ENCODE data around the gene MCAT. TPM values are rescaled to one million over a fixed set of nuclear protein-coding genes. Genes with fewer than 3 reads are reported as not detected.
A peak's percentile ranks its signal among the peaks of the same experiment; 100 is the strongest.
"Not testable (repeated sequence)": the region's sequence is repeated elsewhere in the genome, so short reads cannot be mapped to it uniquely, and the experiment has no call there.

MCAT gene
- total and polyA plus RNA-seq, 2 donors, result 6.3 to 20.9 TPM

DNA sequence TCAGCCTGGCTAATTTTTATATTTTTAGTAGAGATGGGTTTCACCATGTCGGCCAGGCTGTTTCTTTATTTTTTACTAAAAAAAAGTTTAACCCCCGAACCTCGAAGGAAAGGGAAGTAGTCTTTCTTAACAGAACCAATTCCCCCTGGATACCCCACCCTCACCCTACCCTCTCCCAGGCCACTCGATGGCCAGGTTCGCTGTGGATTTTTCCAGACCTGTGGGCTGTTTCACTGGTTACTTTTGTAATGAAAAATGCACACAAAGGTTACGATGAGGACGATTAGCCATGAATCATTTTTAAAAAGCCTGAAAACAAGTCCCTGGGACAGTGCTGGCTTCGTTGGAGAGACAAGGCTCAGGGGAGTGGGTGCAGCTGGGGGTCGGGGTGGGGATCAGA lies 10.7 kb upstream of the MCAT start:
- H3K27ac ChIP-seq (ENCODE audit: low read depth), result no peak overlapping the region
- H3K36me3 ChIP-seq (ENCODE audit: insufficient read depth), result no peaks in the 10 kb centered on the region
- DNase-seq (ENCODE audit: extremely low spot score), result no peak
- H3K4me1 ChIP-seq (ENCODE audit: insufficient read depth), result no peaks in the 10 kb centered on the region
- 76% methylated on average over 9 of the region's 9 CpGs for WGBS
- no peak overlapping the region for H3K4me3 ChIP-seq (ENCODE audit: low read depth, low read length)

- Histone ChIP-seq H3K36me3 (ENCODE audit: insufficient read depth) (no peaks in the 10 kb centered on the region), H3K4me3 (ENCODE audit: low read depth, low read length) (peak overlapping the region; percentile 74), H3K4me1 (ENCODE audit: insufficient read depth) (no peaks in the 10 kb centered on the region), H3K27ac (ENCODE audit: low read depth) (peak overlapping the region; percentile 93)
- DNase-seq (ENCODE audit: extremely low spot score), result no peak
- 26% methylated on average over 22 of the region's 22 CpGs for WGBS
Observed at GRCh38 chr22:43152357-43153071, 9.3 kb upstream of the MCAT start.

DNA sequence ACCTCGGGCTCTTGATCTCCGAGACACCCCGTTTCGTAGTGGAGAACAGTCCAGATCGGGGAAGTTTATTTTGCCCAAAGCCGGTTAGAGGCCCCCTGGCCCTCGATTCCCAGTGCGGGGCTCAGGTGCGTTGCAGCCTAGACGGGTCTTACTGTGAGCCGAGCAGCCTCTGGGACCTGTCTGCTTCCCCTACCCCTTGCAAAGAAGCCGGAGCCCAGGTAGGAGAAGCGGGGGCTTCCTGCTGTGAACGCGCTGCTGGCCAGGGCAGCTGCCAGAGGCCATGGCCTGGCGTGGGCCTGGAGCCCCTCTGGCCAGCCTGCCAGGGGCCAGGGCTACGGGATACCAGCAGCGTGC lies 8.8 kb upstream of the MCAT start:
- no peaks in the 10 kb centered on the region for H3K4me1 ChIP-seq (ENCODE audit: insufficient read depth)
- 35% methylated on average over 18 of the region's 18 CpGs for WGBS

GRCh38 chr22:43151251-43152002 lies 8.2 kb upstream of the MCAT start, which contains the start of gene TSPO:
TSPO (plus strand) TSS chr22:43151559; CDS start chr22:43159239, 7,680 bp downstream.
- peak within 1 kb of the TSS; percentile 93 for H3K27ac ChIP-seq (ENCODE audit: low read depth)
- peak within 1 kb of the TSS; percentile 74 for H3K4me3 ChIP-seq (ENCODE audit: low read depth, low read length)
- 2% methylated on average over 75 of the region's 75 CpGs for WGBS
- DNase-seq (ENCODE audit: extremely low spot score), result no peak
- no peaks in the 10 kb centered on the region for H3K4me1 ChIP-seq (ENCODE audit: insufficient read depth)
- H3K36me3 ChIP-seq (ENCODE audit: insufficient read depth), result no peaks in the 10 kb centered on the region

More for the DNA sequence above, 8.8 kb upstream of the MCAT start:
- Histone ChIP-seq H3K27ac (ENCODE audit: low read depth) (peak overlapping the region; percentile 93), H3K4me3 (ENCODE audit: low read depth, low read length) (peak overlapping the region; percentile 74), H3K36me3 (ENCODE audit: insufficient read depth) (no peaks in the 10 kb centered on the region)
- no peak for DNase-seq (ENCODE audit: extremely low spot score)

DNA sequence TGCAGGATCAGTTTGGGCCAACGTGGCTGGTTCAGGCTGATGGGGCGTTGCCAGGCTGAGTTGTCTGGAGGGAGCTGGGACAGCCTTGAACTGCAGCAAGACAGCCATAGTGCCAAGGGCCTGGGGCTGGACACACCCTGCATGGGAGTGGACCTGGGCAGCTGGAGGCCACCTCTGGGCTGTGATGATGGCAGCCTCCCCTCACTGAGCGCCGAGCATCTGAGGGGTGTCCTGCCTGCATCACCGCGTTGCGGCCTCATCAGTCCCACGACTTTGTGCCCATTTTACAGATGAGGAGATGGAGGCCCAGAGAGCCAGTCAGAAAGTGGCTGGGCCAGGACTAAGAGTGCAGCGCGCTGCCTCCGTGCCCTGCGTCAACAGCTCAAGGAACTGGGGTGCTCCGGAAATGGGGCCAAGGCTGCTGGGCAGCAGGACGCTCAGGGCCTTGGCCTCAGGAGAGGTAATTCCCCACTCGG lies 7.6 kb upstream of the MCAT start:
- H3K4me1 ChIP-seq (ENCODE audit: insufficient read depth), result no peaks in the 10 kb centered on the region
- WGBS, result 77% methylated on average over 15 of the region's 15 CpGs
- peak overlapping the region; percentile 38 for H3K27ac ChIP-seq (ENCODE audit: low read depth)
- H3K36me3 ChIP-seq (ENCODE audit: insufficient read depth), result no peaks in the 10 kb centered on the region
- peak overlapping the region; percentile 74 for H3K4me3 ChIP-seq (ENCODE audit: low read depth, low read length)
- no peak for DNase-seq (ENCODE audit: extremely low spot score)

GRCh38 chr22:43148581-43148980 lies 5.4 kb upstream of the MCAT start:
- Histone ChIP-seq H3K4me1 (ENCODE audit: insufficient read depth) (no peaks in the 10 kb centered on the region), H3K36me3 (ENCODE audit: insufficient read depth) (no peaks in the 10 kb centered on the region), H3K27ac (ENCODE audit: low read depth) (no peak overlapping the region), H3K4me3 (ENCODE audit: low read depth, low read length) (no peak overlapping the region)
- WGBS, result 55% methylated on average over 6 of the region's 6 CpGs
- no peak for DNase-seq (ENCODE audit: extremely low spot score)

DNA sequence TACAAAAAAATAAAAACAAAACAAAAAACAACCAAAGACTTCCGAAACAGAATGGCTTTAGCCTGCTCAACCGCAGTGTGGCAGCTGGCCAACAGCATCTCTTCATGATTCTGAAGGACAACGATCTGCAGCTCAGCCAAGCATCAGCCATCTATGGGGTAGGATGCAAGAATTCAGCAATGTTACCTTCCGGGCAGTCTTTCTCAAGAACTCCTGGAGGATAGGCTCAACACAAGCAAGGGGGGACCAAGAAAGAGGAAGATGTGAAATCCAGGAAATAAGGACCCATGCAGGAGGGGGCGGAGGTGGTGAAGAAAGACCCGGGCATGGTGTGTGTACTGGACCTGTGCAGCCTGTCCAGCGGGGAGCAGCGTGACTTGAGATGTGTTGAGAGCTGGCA lies 4.6 kb upstream of the MCAT start:
- no peaks in the 10 kb centered on the region for H3K36me3 ChIP-seq (ENCODE audit: insufficient read depth)
- WGBS, result 66% methylated on average over 8 of the region's 8 CpGs
- no peaks in the 10 kb centered on the region for H3K4me1 ChIP-seq (ENCODE audit: insufficient read depth)
- H3K4me3 ChIP-seq (ENCODE audit: low read depth, low read length), result no peak overlapping the region
- H3K27ac ChIP-seq (ENCODE audit: low read depth), result no peak overlapping the region
- no peak for DNase-seq (ENCODE audit: extremely low spot score)

- DNase-seq (ENCODE audit: extremely low spot score); H3K4me3 ChIP-seq (ENCODE audit: low read depth, low read length); H3K4me1 ChIP-seq (ENCODE audit: insufficient read depth); H3K27ac ChIP-seq (ENCODE audit: low read depth); H3K36me3 ChIP-seq (ENCODE audit: insufficient read depth): not testable (repeated sequence)
- WGBS, result 89% methylated on average over 15 of the region's 15 CpGs
Observed at GRCh38 chr22:43146332-43146731, 3.1 kb upstream of the MCAT start.

- H3K36me3 ChIP-seq (ENCODE audit: insufficient read depth); H3K4me3 ChIP-seq (ENCODE audit: low read depth, low read length); DNase-seq (ENCODE audit: extremely low spot score); H3K4me1 ChIP-seq (ENCODE audit: insufficient read depth); H3K27ac ChIP-seq (ENCODE audit: low read depth): not testable (repeated sequence)
- WGBS, result 91% methylated on average over 8 of the region's 8 CpGs
Observed at GRCh38 chr22:43145371-43145770, 2.2 kb upstream of the MCAT start.

- DNase-seq (ENCODE audit: extremely low spot score), result no peak
- Histone ChIP-seq H3K4me3 (ENCODE audit: low read depth, low read length) (no peak overlapping the region), H3K27ac (ENCODE audit: low read depth) (no peak overlapping the region), H3K4me1 (ENCODE audit: insufficient read depth) (no peaks in the 10 kb centered on the region), H3K36me3 (ENCODE audit: insufficient read depth) (no peaks in the 10 kb centered on the region)
- WGBS, result 71% methylated on average over 3 of the region's 3 CpGs
Observed at GRCh38 chr22:43144949-43145348, 1.8 kb upstream of the MCAT start.

GRCh38 chr22:43136801-43137200 lies 6.4 kb downstream of the MCAT start:
- Histone ChIP-seq H3K36me3 (ENCODE audit: insufficient read depth) (no peaks in the 10 kb centered on the region), H3K27ac (ENCODE audit: low read depth) (no peak overlapping the region), H3K4me1 (ENCODE audit: insufficient read depth) (no peaks in the 10 kb centered on the region), H3K4me3 (ENCODE audit: low read depth, low read length) (no peak overlapping the region)
- 76% methylated on average over 10 of the region's 10 CpGs for WGBS
- no peak for DNase-seq (ENCODE audit: extremely low spot score)

DNA sequence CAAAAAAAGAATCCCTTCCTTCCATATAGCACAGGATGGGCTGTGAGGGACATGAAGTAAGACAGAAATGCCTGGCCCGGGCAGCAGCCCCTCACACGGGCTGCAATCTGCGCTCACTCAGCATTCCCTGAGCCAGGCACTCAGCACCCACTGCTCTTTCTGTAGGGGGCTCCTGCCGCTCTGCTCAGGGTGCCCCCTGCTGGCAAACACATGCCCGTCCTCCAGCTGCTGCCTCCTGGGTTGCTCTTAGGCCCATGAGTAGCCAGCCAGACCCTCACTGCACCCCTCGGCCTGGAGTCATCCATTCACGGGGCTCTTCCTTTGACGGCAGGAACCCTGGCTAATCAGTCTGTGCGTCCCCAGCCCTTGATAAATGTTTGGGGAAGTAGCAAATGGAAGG lies 6.9 kb downstream of the MCAT start:
- Histone ChIP-seq H3K4me3 (ENCODE audit: low read depth, low read length) (no peak overlapping the region), H3K36me3 (ENCODE audit: insufficient read depth) (no peaks in the 10 kb centered on the region), H3K27ac (ENCODE audit: low read depth) (no peak overlapping the region), H3K4me1 (ENCODE audit: insufficient read depth) (no peaks in the 10 kb centered on the region)
- WGBS, result 44% methylated on average over 9 of the region's 9 CpGs
- DNase-seq (ENCODE audit: extremely low spot score), result no peak

DNA sequence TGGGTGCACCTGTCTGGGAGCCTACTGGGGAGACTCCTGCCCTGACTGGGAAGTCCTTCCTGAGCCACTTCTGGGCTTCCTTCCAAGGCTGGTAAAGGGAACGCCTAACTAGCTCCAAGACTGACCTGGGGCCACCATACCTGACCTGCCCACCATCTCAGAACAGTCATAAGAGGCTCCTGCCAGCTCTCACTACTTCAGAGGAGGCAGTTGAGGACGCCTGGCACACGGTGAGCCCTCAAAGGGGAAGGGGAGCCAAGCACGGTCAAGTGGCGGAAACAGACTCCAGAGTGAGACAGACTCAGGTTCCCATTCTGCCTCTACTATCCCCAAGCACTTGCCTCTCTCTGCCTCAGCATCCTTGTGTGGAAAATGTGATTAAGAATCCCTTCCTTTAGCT lies 7.6 kb downstream of the MCAT start:
- no peaks in the 10 kb centered on the region for H3K4me1 ChIP-seq (ENCODE audit: insufficient read depth)
- H3K36me3 ChIP-seq (ENCODE audit: insufficient read depth), result no peaks in the 10 kb centered on the region
- no peak overlapping the region for H3K27ac ChIP-seq (ENCODE audit: low read depth)
- DNase-seq (ENCODE audit: extremely low spot score), result no peak
- H3K4me3 ChIP-seq (ENCODE audit: low read depth, low read length), result no peak overlapping the region
- 90% methylated on average over 5 of the region's 5 CpGs for WGBS

DNA sequence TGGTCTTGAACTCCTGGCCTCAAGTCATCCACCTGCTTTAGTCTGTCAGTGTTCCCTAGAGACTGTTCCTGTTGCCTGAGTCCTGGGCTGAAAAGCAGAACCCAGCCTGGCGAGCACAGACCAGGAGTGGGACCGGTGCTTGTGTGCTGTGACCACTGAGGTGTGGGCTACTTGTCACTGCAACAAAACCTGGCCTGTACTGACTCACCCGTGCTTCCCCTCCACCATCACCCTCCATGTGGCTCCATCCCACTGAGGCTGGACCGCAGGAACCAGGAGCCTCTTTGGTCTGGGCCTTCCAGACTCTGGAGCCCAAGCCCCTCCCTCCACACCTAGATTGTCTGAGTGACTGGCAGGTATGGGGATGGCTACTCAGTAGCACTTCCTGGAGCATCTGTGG lies 8.6 kb downstream of the MCAT start:
- Histone ChIP-seq H3K27ac (ENCODE audit: low read depth) (no peak overlapping the region), H3K4me3 (ENCODE audit: low read depth, low read length) (no peak overlapping the region), H3K4me1 (ENCODE audit: insufficient read depth) (no peaks in the 10 kb centered on the region), H3K36me3 (ENCODE audit: insufficient read depth) (no peaks in the 10 kb centered on the region)
- 97% methylated on average over 4 of the region's 4 CpGs for WGBS
- DNase-seq (ENCODE audit: extremely low spot score), result no peak

Data from urinary bladder (tissue), 4 donors.